Measurements from ENCODE around the gene TBC1D4.
"Not testable (repeated sequence)": the region's sequence is repeated elsewhere in the genome, so short reads cannot be mapped to it uniquely, and the experiment has no call there.

Gene TBC1D4

GRCh38 chr13:75442736-75443234, 39.2 kb downstream of the TBC1D4 start:
- no peak overlapping the region for H3K4me3 ChIP-seq (ENCODE audit: low read depth, low read length)
- TF ChIP-seq CTCF (conservative IDR thresholded peaks at IDR 0.05; ENCODE audit: low read depth, low read length), result peak; percentile 27
- peak; percentile 51 for DNase-seq (ENCODE audit: low read depth)

- no peak for TF ChIP-seq CTCF (conservative IDR thresholded peaks at IDR 0.05; ENCODE audit: low read depth, low read length)
- no peak overlapping the region for H3K4me3 ChIP-seq (ENCODE audit: low read depth, low read length)
- DNase-seq (ENCODE audit: low read depth), result peak; percentile 22
Observed at GRCh38 chr13:75440100-75440499, 41.9 kb downstream of the TBC1D4 start.

- no peak overlapping the region for H3K4me3 ChIP-seq (ENCODE audit: low read depth, low read length)
- DNase-seq (ENCODE audit: low read depth), result peak; percentile 80
- TF ChIP-seq CTCF (conservative IDR thresholded peaks at IDR 0.05; ENCODE audit: low read depth, low read length), result no peak
Observed at GRCh38 chr13:75437582-75438318, 44.2 kb downstream of the TBC1D4 start.

GRCh38 chr13:75434126-75434525, 47.8 kb downstream of the TBC1D4 start:
- not testable (repeated sequence) for H3K4me3 ChIP-seq (ENCODE audit: low read depth, low read length); DNase-seq (ENCODE audit: low read depth)

GRCh38 chr13:75432811-75433244, 49.1 kb downstream of the TBC1D4 start:
- no peak for TF ChIP-seq CTCF (conservative IDR thresholded peaks at IDR 0.05; ENCODE audit: low read depth, low read length)
- DNase-seq (ENCODE audit: low read depth), result no peak
- no peak overlapping the region for H3K4me3 ChIP-seq (ENCODE audit: low read depth, low read length)

GRCh38 chr13:75432045-75432444, 49.9 kb downstream of the TBC1D4 start:
- peak; percentile 47 for DNase-seq (ENCODE audit: low read depth)
- peak; percentile 34 for TF ChIP-seq CTCF (conservative IDR thresholded peaks at IDR 0.05; ENCODE audit: low read depth, low read length)
- no peak overlapping the region for H3K4me3 ChIP-seq (ENCODE audit: low read depth, low read length)

GRCh38 chr13:75430436-75431209, 51.3 kb downstream of the TBC1D4 start:
- no peak for DNase-seq (ENCODE audit: low read depth)
- H3K4me3 ChIP-seq (ENCODE audit: low read depth, low read length), result no peak overlapping the region
- TF ChIP-seq CTCF (conservative IDR thresholded peaks at IDR 0.05; ENCODE audit: low read depth, low read length), result no peak
